ENCODE results near the gene SPDEF. TPM values are rescaled to one million over a fixed set of nuclear protein-coding genes. Genes with fewer than 3 reads are reported as not detected.

The SPDEF gene
- total RNA-seq, 1 experiment from 2014 or later = not detected

GRCh38 chr6:34514593-34515472 is 41.3 kb downstream of the SPDEF start:
- peak; percentile 38 for DNase-seq (ENCODE audit: low read depth)

- no peak for DNase-seq (ENCODE audit: low read depth)
These were observed 42.0 kb downstream of the SPDEF start for GRCh38 chr6:34514112-34514511.

GRCh38 chr6:34513646-34514045 is 42.5 kb downstream of the SPDEF start:
- no peak for DNase-seq (ENCODE audit: low read depth)

GRCh38 chr6:34512738-34513115 is 43.4 kb downstream of the SPDEF start:
- no peak for DNase-seq (ENCODE audit: low read depth)

- DNase-seq (ENCODE audit: low read depth) = no peak
These were observed 44.0 kb downstream of the SPDEF start for GRCh38 chr6:34511915-34512737.

GRCh38 chr6:34511214-34511914 is 44.8 kb downstream of the SPDEF start:
- DNase-seq (ENCODE audit: low read depth) = no peak

GRCh38 chr6:34510299-34510698 is 45.8 kb downstream of the SPDEF start:
- no peak for DNase-seq (ENCODE audit: low read depth)

- DNase-seq (ENCODE audit: low read depth) = no peak
These were observed 46.3 kb downstream of the SPDEF start for GRCh38 chr6:34509782-34510181.

- no peak for DNase-seq (ENCODE audit: low read depth)
These were observed 47.7 kb downstream of the SPDEF start for GRCh38 chr6:34508425-34508824.

- no peak for DNase-seq (ENCODE audit: low read depth)
These were observed 49.4 kb downstream of the SPDEF start for GRCh38 chr6:34506718-34507117.

- DNase-seq (ENCODE audit: low read depth) = no peak
These were observed 58.7 kb downstream of the SPDEF start for GRCh38 chr6:34497411-34497810.

- DNase-seq (ENCODE audit: low read depth) = no peak
These were observed 59.9 kb downstream of the SPDEF start for GRCh38 chr6:34496103-34496685.

- DNase-seq (ENCODE audit: low read depth) = no peak
These were observed 61.2 kb downstream of the SPDEF start for GRCh38 chr6:34494973-34495372.

- no peak for DNase-seq (ENCODE audit: low read depth)
These were observed 62.8 kb downstream of the SPDEF start for GRCh38 chr6:34493344-34493743.

GRCh38 chr6:34491091-34491430 is 65.1 kb downstream of the SPDEF start:
- peak; percentile 36 for DNase-seq (ENCODE audit: low read depth)

GRCh38 chr6:34490390-34491090 is 65.6 kb downstream of the SPDEF start:
- no peak for DNase-seq (ENCODE audit: low read depth)

GRCh38 chr6:34489207-34489805 is 66.8 kb downstream of the SPDEF start:
- no peak for DNase-seq (ENCODE audit: low read depth)
